Measurements from ENCODE around the gene MRPS6.

Gene MRPS6

DNA sequence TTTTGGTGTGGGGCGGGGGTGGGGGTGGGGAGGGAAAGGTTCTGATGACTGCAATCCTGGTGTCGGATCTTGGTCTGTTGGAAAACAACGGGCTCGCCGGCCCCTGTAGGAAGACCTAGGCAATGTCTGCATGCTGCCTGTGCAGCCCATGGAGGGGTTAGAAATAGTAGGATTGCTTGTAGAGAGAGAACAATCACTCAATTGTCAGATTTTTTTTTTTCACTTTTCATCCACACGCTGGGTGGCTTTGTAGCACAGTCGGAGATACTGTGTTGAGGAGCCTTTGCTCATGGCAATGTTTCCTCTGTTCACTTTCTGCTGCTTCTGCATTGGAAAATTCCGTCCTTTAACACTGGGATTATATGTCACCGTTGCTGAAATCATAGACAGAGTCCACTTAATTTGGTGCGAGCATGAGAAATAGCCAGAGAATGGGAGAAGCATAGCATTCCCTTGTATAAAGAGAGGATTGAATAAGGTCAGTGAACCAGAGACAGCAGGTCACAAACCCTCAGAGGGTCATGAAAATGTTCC, 107.5 kb downstream of the MRPS6 start:
- DNase-seq (ENCODE audit: low spot score): no peak

DNA sequence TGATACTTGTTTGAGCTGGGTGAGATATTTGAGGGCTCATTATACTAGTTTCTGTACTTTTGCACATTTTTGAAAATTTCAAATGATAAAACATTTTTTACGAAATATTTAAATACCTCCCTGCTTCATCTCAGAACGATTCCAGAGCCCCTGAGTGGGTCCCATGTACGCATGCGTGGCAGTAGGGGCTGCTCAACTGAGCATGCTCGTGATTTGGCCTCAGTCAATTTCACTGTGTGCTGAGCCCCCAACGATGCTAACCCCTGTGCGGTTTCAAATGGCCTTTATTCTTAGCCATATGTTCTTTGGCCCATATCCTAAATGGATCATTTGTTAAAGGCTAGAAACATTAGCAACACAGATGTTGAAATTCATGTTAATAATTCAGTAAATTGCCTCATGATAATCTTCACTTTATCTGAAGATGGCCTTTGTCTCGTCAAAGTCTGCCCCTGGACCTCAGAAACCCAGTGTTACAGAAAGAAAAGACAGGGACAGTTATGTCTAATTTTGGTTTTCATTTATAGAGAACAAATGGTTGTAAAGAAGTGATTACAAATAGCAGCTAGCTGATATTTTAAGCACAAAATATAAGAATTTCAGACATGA, 108.2 kb downstream of the MRPS6 start:
- DNase-seq (ENCODE audit: low spot score): no peak

DNA sequence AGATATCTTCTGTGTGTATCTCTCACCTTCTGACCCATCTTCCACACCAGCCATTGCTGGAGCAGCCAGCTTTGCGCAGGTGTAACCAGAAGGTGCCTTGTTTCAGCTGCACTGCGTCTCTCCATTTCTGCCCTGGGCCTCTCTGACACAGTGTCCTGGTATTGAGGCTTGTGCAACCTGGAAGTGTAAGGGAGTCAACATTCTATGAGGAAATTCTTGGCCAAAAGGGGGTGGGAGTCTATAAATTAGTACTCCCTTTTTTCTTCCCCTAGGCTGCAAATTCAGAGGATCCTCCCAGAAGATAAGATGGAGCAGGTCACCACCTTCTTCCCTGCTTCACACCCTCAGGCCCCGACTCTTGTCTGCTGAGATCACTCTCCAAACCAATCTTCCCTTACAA, 109.1 kb downstream of the MRPS6 start:
- DNase-seq (ENCODE audit: low spot score): no peak

DNA sequence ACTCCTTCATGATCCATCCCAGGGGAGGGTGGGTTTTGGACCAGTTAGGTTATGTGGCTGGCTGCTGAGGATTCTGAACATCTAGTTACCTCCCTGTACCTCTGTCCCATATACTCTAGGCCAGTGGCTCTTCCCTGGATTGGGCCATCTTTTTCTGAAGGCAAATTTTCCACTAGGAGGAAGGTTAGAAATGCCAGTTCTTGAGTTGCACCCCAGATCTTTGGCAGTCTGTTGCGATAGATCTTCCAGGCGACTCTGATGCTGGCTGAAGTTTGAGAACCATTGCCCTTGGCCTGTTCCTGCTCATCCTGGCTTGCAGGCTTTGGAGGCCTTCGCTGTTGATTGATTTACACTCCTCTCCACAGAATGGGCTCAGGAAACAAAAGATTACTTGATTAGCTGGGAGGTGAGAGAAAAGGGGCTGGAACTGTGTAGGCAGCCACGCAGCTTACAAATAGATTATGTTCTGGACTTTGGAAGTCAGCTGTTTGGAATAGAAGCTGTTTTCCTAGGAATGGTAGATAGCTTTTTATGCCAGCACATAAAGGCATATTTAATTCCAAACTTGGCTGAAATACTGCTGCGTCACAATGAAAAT, 110.1 kb downstream of the MRPS6 start:
- no peak for DNase-seq (ENCODE audit: low spot score)

DNA sequence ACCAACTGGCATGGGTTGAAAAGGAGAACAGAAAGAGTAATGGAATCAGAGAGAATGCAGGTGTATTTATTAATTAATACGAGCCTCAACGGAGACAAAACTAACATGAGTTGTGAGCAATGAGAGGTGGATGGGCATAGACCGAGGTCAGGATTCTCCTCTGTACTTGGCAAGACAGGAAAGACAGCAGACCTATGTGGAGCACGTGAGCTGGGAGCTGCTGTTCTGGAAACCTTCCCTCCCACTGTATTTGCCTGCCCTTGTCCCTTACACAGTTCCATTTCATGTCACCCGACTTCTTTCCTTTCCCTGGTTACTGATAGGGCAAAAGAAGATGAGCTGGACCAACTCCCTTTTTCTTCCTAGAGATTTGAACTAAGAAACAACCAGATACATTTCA, 110.9 kb downstream of the MRPS6 start:
- DNase-seq (ENCODE audit: low spot score): no peak

DNA sequence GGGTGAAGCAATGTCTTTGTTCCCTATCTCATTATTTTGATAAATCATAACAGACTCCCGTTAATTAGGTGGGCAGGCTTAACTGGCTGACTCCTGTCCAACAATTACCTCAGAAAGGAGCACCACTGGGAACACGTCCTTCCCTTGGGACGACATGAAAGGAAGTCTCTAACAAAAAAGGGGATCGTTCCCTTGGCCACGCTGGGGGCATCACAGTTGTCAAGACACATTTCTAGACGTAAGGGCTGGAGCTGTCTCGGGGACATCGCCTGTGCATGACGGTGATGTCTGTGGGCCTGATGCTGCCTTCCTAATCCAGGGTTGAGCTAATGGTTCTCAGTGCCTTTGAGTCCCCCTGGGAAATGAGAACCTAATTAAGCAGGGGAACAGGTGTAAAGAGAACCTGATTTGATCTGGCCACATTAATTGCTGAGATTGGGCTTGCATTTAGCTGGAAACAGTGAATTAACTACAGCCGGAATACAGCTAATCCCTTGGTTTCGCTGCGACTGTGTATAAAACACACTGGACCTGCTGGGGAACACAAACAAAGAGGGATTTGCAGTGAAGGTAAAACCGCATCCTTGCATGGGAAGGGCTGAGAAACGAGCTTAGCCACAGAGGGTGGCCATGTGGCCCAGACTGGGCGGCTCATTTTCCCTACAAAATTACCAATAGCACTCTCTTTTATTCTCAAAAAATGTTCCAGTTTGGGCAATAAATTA, 111.8 kb downstream of the MRPS6 start:
- DNase-seq (ENCODE audit: low spot score): no peak

DNA sequence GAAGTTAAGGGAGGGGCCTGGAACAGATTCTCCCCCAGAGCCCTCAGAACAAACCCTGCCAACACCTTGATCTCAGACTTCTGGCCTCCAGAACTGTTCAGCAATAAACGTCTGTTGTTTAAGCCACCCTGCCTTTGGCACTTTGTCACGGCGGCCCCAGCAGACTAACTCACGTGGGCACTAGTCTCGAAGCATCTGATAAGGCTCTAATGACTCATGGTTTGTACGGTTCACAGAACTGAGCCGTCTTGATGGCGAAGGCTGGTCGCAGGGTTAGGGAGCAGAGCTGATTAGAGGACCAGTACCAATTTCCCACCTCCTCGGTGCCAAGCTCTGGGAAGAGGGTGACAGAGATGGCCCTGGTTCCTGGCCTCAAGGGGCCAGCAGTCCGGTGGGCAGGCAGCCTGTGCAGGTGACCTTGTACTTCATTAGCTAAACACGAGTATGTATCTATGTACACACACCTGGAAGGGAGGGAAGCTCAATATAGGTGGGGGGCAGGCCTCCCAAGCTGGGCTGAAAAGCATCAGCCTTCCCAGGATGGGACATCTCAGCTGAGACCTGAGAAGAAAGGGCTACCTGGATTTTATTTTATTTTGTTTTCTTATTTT, 112.8 kb downstream of the MRPS6 start:
- DNase-seq (ENCODE audit: low spot score): no peak

DNA sequence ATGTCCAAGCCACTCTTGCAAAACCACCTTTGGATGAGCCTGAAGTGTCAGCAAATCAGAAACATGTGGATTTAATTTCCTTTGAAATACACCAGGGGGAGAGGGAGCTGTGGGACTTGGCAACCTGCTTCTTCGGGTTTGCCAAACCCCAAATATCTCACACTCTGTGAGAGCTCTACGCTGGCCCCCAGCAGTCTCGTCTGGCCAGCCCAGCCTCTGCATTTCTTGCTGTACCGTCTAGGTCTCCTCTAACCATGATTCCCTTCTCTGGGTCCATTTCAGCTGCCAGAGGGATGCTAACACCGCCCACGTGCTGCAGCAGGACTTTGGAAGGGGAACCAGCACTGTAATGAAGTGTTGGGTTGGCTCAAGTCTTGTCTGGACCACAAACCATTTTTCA, 114.6 kb downstream of the MRPS6 start:
- no peak for DNase-seq (ENCODE audit: low spot score)

DNA sequence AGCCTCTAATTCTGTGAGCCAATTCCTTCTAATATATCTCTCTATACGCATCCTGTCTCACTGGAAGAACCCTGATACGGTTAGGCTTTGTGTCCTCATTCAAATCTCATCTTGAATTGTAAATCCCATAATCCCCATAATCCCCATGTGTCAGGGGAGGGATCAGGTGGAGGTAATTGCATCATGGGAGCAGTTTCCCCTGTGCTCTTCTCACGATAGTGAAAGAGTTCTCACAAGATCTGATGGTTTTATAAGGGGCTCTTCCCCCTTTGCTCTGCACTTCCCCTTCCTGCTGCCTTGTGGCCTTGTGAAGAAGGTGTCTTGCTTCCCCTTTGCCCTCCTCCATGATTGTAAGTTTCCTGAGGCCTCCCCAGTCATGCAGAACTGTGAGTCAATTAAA, 116.1 kb downstream of the MRPS6 start:
- DNase-seq (ENCODE audit: low spot score): no peak

DNA sequence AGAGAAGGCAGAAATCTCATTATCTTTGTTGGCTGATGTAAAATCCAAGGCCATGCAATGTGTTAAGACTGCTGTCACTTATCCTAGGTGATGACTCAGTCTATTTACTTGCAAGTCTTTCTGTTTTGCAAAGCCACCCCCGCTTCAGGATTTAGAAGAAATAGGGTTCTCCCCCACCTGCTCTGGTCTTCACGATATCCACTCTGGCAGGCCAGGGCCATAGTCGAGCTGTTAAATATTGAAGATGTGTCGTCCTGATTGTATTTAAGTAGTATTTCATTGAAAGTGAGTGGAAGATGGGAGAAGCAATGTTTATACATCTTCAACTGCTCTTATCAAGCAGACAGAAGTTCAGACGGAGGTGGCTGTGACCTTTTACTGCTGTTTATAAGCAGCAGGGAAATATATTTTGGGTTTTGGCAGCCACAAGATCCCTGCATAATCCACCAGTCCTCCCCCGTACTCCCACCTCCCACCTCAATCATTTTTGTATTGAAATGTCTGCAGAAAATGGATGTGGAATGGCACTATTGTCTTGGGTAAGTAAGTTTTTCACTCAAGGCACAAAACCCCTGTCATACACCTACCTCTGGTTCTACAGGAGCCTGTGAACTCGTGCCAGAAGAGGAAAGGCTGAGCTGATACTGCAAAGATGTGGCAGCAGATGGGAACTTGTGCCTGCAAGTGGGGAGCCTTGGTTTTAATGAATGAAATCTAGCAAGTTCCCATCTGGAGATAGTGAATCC, 117.4 kb downstream of the MRPS6 start:
- DNase-seq (ENCODE audit: low spot score): no peak

DNA sequence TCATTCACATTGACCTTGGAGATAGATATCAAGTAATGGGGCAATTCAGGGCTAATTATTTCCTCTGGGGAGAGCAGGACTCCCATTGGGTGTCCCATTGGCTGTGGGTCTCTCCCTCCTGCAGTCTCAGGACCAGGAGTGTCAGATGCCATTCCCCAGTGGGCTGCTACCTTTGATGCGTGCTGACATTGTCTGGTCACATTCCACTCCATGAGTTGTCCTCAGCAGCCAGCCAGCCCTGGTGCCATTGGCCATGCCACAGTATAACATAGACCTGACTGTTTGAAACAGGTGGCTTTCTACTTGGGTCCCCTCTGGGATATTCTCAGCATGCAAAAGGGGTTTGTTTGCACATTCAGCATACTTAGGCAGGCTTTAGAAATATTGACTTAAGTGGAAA, 118.5 kb downstream of the MRPS6 start:
- no peak for DNase-seq (ENCODE audit: low spot score)
